C4-2B (cell line): ENCODE data around the gene RABEP1.

ENCODE experiments used
- ZFX ChIP-seq: fragments of 450-650 bp; IDR thresholded peaks from 2 replicates; pipeline ENCODE4 v1.6.1; 2017
- TF ChIP-seq, protein P1 (sequence below): fragments of 450-650 bp; conservative IDR thresholded peaks from 2 replicates; pipeline ENCODE4 v1.5.1; 2017; ENCODE audit warnings: mild to moderate bottlenecking

DNA sequence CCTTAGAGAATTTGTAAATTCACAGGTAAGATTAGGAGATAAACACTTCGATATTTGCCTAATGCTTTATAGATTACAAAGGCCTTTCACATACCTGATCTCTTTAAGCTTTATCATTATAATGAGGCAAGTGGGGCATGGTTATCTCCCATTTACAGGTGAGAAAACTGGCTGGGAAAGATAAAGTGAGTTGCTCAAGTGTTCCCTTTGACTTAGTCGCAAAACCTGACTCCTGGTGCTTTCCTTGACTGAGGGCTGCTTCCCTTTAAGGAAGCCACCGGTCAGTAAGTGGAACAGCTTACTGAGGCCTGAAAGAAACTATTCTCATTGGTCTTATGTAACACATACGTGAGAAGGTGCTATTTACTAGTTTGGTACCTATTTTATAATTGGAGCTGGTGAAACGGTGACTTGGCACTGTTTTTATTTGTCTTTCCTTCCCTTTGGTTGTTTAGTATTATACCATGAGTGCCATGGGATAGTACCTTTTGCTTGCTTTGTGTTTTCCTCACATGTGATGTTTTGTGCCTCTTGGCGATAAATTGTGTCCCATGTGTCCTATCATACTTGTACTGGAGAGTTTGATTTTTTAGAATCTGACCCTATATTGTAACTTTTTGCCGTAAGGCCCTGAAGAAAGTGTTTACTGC, 80.2 kb downstream of the RABEP1 start:
- TF ChIP-seq, protein P1, sequence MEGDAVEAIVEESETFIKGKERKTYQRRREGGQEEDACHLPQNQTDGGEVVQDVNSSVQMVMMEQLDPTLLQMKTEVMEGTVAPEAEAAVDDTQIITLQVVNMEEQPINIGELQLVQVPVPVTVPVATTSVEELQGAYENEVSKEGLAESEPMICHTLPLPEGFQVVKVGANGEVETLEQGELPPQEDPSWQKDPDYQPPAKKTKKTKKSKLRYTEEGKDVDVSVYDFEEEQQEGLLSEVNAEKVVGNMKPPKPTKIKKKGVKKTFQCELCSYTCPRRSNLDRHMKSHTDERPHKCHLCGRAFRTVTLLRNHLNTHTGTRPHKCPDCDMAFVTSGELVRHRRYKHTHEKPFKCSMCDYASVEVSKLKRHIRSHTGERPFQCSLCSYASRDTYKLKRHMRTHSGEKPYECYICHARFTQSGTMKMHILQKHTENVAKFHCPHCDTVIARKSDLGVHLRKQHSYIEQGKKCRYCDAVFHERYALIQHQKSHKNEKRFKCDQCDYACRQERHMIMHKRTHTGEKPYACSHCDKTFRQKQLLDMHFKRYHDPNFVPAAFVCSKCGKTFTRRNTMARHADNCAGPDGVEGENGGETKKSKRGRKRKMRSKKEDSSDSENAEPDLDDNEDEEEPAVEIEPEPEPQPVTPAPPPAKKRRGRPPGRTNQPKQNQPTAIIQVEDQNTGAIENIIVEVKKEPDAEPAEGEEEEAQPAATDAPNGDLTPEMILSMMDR, result no peak
- no peak for TF ChIP-seq ZFX
